Liver (tissue), 9 donors: ENCODE measurements around the gene PC. TPM values are rescaled to one million over a fixed set of nuclear protein-coding genes. Genes with fewer than 3 reads are reported as not detected.

ENCODE experiments used
- DNase-seq: peaks from one replicate; pipeline ENCODE4 v3.0.0-alpha.2; 2017; ENCODE audit warnings: low spot score
- H3K27ac ChIP-seq, 2 donors: one replicate each; pipeline ENCODE4 v1.7.0; 2013; ENCODE audit warnings: inconsistent platforms in 2 of 2, low read length in 2 of 2, control low read depth in 1 of 2, low read depth in 1 of 2, mild to moderate bottlenecking in 1 of 2
- H3K27me3 ChIP-seq, 4 donors: one replicate each; pipeline versions ENCODE4 v1.6.1 to v1.7.0; 2013; ENCODE audit warnings: low read length in 3 of 4, inconsistent platforms in 1 of 4, mild to moderate bottlenecking in 1 of 4, moderate library complexity in 1 of 4; ENCODE audit not compliant: control insufficient read depth in 4 of 4, insufficient read depth in 4 of 4
- H3K36me3 ChIP-seq, 4 donors: one replicate each; pipeline versions ENCODE4 v1.6.1 to v1.7.0; 2013; ENCODE audit warnings: low read length in 3 of 4, mild to moderate bottlenecking in 3 of 4, low read depth in 1 of 4, moderate library complexity in 1 of 4; ENCODE audit not compliant: control insufficient read depth in 4 of 4, insufficient read depth in 3 of 4
- H3K4me1 ChIP-seq, 4 donors: one replicate each; pipeline versions ENCODE4 v1.6.1 to v1.7.0; 2013; ENCODE audit warnings: low read length in 3 of 4, mild to moderate bottlenecking in 3 of 4, moderate library complexity in 1 of 4; ENCODE audit not compliant: control insufficient read depth in 4 of 4, insufficient read depth in 4 of 4
- H3K4me3 ChIP-seq, 3 donors: one replicate each; pipeline versions ENCODE4 v1.6.1 to v1.7.0; 2013; ENCODE audit warnings: low read length in 3 of 3, control low read depth in 1 of 3, low read depth in 1 of 3, mild to moderate bottlenecking in 1 of 3
- H3K9ac ChIP-seq, 2 donors: one replicate each; pipeline ENCODE4 v1.7.0; 2013; ENCODE audit warnings: low read length in 2 of 2, mild to moderate bottlenecking in 2 of 2, moderate library complexity in 2 of 2, control low read depth in 1 of 2, low read depth in 1 of 2
- H3K9me3 ChIP-seq, 4 donors: one replicate each; pipeline versions ENCODE4 v1.6.1 to v1.7.0; 2013; ENCODE audit warnings: low read length in 3 of 4; ENCODE audit not compliant: control insufficient read depth in 4 of 4
- ATF3 ChIP-seq: IDR thresholded peaks from 2 replicates; pipeline ENCODE4 v1.6.1; 2016; ENCODE audit warnings: antibody characterized with exemption
- CTCF ChIP-seq: fragments of 150-350 bp; IDR thresholded peaks from 2 replicates; pipeline ENCODE4 v1.5.1; 2017; ENCODE audit warnings: improper control_type of control experiment, low read depth, low read length; ENCODE audit not compliant: missing input control
- EGR1 ChIP-seq, 2 donors: IDR thresholded peaks; 2 replicates each; pipeline ENCODE4 v1.6.1; 2016 to 2018; ENCODE audit warnings: antibody characterized with exemption in 2 of 2, low read depth in 2 of 2
- FOXA1 ChIP-seq: IDR thresholded peaks from 2 replicates; pipeline ENCODE4 v1.6.1; 2016; ENCODE audit warnings: antibody characterized with exemption
- FOXA2 ChIP-seq: IDR thresholded peaks from 2 replicates; pipeline ENCODE4 v1.6.1; 2016; ENCODE audit warnings: antibody characterized with exemption
- GABPA ChIP-seq, 2 donors: IDR thresholded peaks in 1 of 2; conservative IDR thresholded peaks in 1 of 2; 2 replicates each; pipeline ENCODE4 v1.6.1; 2016; ENCODE audit warnings: antibody characterized with exemption in 2 of 2, mild to moderate bottlenecking in 1 of 2, moderate library complexity in 1 of 2
- HNF4A ChIP-seq, 2 donors: conservative IDR thresholded peaks; 2 replicates each; pipeline ENCODE4 v1.6.1; 2016; ENCODE audit warnings: antibody characterized with exemption in 2 of 2, mild to moderate bottlenecking in 2 of 2
- HNF4G ChIP-seq: IDR thresholded peaks from 2 replicates; pipeline ENCODE4 v1.6.1; 2016; ENCODE audit warnings: antibody characterized with exemption
- JUND ChIP-seq, 2 donors: IDR thresholded peaks; 2 replicates each; pipeline ENCODE4 v1.6.1; 2016; ENCODE audit warnings: antibody characterized with exemption in 2 of 2
- MAX ChIP-seq: IDR thresholded peaks from 2 replicates; pipeline ENCODE4 v1.6.1; 2016; ENCODE audit warnings: antibody characterized with exemption
- NR2F2 ChIP-seq: IDR thresholded peaks from 2 replicates; pipeline ENCODE4 v1.6.1; 2016; ENCODE audit warnings: antibody characterized with exemption
- RAD21 ChIP-seq, 2 donors: IDR thresholded peaks; 2 replicates each; pipeline ENCODE4 v1.6.1; 2016; ENCODE audit warnings: antibody characterized with exemption in 2 of 2, mild to moderate bottlenecking in 2 of 2
- REST ChIP-seq: IDR thresholded peaks from 2 replicates; pipeline ENCODE4 v1.6.1; 2016; ENCODE audit warnings: antibody characterized with exemption, mild to moderate bottlenecking
- RXRA ChIP-seq, 2 donors: IDR thresholded peaks; 2 replicates each; pipeline ENCODE4 v1.6.1; 2017 to 2018; ENCODE audit warnings: antibody characterized with exemption in 2 of 2, mild to moderate bottlenecking in 1 of 2
- SP1 ChIP-seq: IDR thresholded peaks from 2 replicates; pipeline ENCODE4 v1.6.1; 2018; ENCODE audit warnings: antibody characterized with exemption, mild to moderate bottlenecking
- TAF1 ChIP-seq: conservative IDR thresholded peaks from 2 replicates; pipeline ENCODE4 v1.6.1; 2016; ENCODE audit warnings: antibody characterized with exemption, mild to moderate bottlenecking
- YY1 ChIP-seq: IDR thresholded peaks from 2 replicates; pipeline ENCODE4 v1.6.1; 2016; ENCODE audit warnings: antibody characterized with exemption, mild to moderate bottlenecking
- ZBTB33 ChIP-seq: IDR thresholded peaks from 2 replicates; pipeline ENCODE4 v1.6.1; 2016; ENCODE audit warnings: antibody characterized with exemption
- WGBS: extraction: QIAGEN DNeasy Blood & Tissue Kit; methylation state at CpG from one replicate; pipeline ENCODE4 v1.1.7; 2013; 5-methylcytosine and 5-hydroxymethylcytosine counted together
- polyA plus RNA-seq, 2 donors: library from polyadenylated mRNA; stranded (reverse) in 1 of 2; unstranded in 1 of 2; fragments of 200-250 nt in 1 of 2; fragments of >200 nt in 1 of 2; fragmentation: Nextera tagmentation in 1 of 2; extraction: Ambion mirVana in 1 of 2; gene quantifications; one replicate each; pipeline versions ENCODE4 v1.2.1 to v1.2.3, GENCODE V29; 2013 to 2015
- total RNA-seq, 2 donors: library from RNA; depleted of rRNA; stranded (reverse); fragments of >200 nt; gene quantifications; one replicate each; pipeline ENCODE4 v1.2.3, GENCODE V29; 2014
- donor health status: healthy.
- donor health status: healthy.
- donor health status: healthy.
- donor health status: healthy.
- donor health status: healthy.

Gene PC
- total and polyA plus RNA-seq, 4 donors = 144 to 583 (median 296) TPM

GRCh38 chr11:66909181-66909580 is 49.0 kb downstream of the PC start:
- WGBS = 95% methylated on average over 8 of the region's 8 CpGs
- Histone ChIP-seq H3K36me3 (no peaks in the 10 kb centered on the region), H3K9ac (no peak overlapping the region), H3K27me3 (no peaks in the 10 kb centered on the region), H3K27ac (peak overlapping the region; percentile 71 to 79), H3K4me1 (peaks cover 10 to 45% (median 18%) of the 10 kb centered on the region in 4 donors), H3K9me3 (no peaks in the 10 kb centered on the region), H3K4me3 (no peak overlapping the region)
- TF ChIP-seq CTCF (no peak), JUND (IDR thresholded peaks at IDR 0.05) (no peak), REST (no peak), RXRA (IDR thresholded peaks at IDR 0.05) (no peak), ATF3 (no peak), ZBTB33 (no peak), MAX (no peak), FOXA2 (no peak), FOXA1 (no peak), HNF4A (conservative IDR thresholded peaks at IDR 0.05) (no peak), GABPA (IDR thresholded peaks at IDR 0.05 in 1 of 2, conservative IDR thresholded peaks at IDR 0.05 in 1 of 2) (no peak), SP1 (no peak), EGR1 (IDR thresholded peaks at IDR 0.05; ENCODE audit: low read depth in 2 of 2) (no peak), HNF4G (no peak), TAF1 (no peak), YY1 (no peak), RAD21 (IDR thresholded peaks at IDR 0.05) (no peak), NR2F2 (no peak)
- no peak for DNase-seq
